HepG2 (cell line): ENCODE measurements around the gene CLPTM1. TPM values are rescaled to one million over a fixed set of nuclear protein-coding genes. Genes with fewer than 3 reads are reported as not detected.

Experiments
- ARHGAP35 ChIP-seq: sonication (generic); formaldehyde crosslinking; IDR thresholded peaks from 2 replicates; pipeline ENCODE4 v1.9.0; 2022; ENCODE audit warnings: mild to moderate bottlenecking, inconsistent platforms, moderate library complexity, missing genetic modification reagents, borderline replicate concordance
- ERF ChIP-seq: IDR thresholded peaks from 2 replicates; pipeline ENCODE4 v1.6.1; 2018; ENCODE audit warnings: missing biosample characterization, missing genetic modification reagents
- ETV6 ChIP-seq: sonication (generic); formaldehyde crosslinking; conservative IDR thresholded peaks from 2 replicates; pipeline ENCODE4 v1.4.0; 2020; ENCODE audit warnings: missing genetic modification reagents
- FOXK1 ChIP-seq: sonication (generic); formaldehyde crosslinking; IDR thresholded peaks from 2 replicates; pipeline ENCODE4 v1.4.0; 2020; ENCODE audit warnings: low read depth, missing genetic modification reagents, borderline replicate concordance
- GATAD1 ChIP-seq: IDR thresholded peaks from 2 replicates; pipeline ENCODE4 v1.6.1; 2016; ENCODE audit warnings: missing genetic modification reagents, missing compliant biosample characterization
- HBP1 ChIP-seq: IDR thresholded peaks from 2 replicates; pipeline ENCODE4 v1.6.1; 2016; ENCODE audit warnings: low read depth, control low read depth
- HMG20B ChIP-seq: conservative IDR thresholded peaks from 2 replicates; pipeline ENCODE4 v1.6.1; 2016; ENCODE audit warnings: missing genetic modification reagents, missing compliant biosample characterization
- HMGA1 ChIP-seq: sonication (generic); formaldehyde crosslinking; conservative IDR thresholded peaks from 2 replicates; pipeline ENCODE4 v1.4.0; 2020; ENCODE audit warnings: missing genetic modification reagents
- KDM3A ChIP-seq: IDR thresholded peaks from 2 replicates; pipeline ENCODE4 v1.6.1; 2018; ENCODE audit warnings: low read depth, missing compliant biosample characterization
- LCORL ChIP-seq, 2 experiments: fragments of 450-650 bp in 1 of 2; sonication (generic) in 1 of 2; formaldehyde crosslinking in 1 of 2; IDR thresholded peaks; 2 replicates each; pipeline versions ENCODE4 v1.5.0 to v1.6.1; 2017 to 2020; ENCODE audit warnings: antibody characterized with exemption in 1 of 2, missing genetic modification reagents in 1 of 2
- NR2F1 ChIP-seq, 2 experiments: fragments of 450-650 bp in 1 of 2; formaldehyde crosslinking in 1 of 2; IDR thresholded peaks; 2 replicates each; pipeline versions ENCODE4 v1.5.0 to v1.6.1; 2016 to 2020; ENCODE audit warnings: mild to moderate bottlenecking in 1 of 2, missing compliant biosample characterization in 1 of 2, missing genetic modification reagents in 1 of 2, moderate library complexity in 1 of 2
- NR3C1 ChIP-seq: sonication (generic); formaldehyde crosslinking; IDR thresholded peaks from 2 replicates; pipeline ENCODE4 v1.4.0; 2020; ENCODE audit warnings: missing genetic modification reagents
- PHF21A ChIP-seq: sonication (generic); formaldehyde crosslinking; IDR thresholded peaks from 2 replicates; pipeline ENCODE4 v1.5.0; 2020; ENCODE audit warnings: mild to moderate bottlenecking, missing genetic modification reagents
- SRSF9 ChIP-seq: fragments of 200-400 bp; formaldehyde crosslinking; IDR thresholded peaks from 2 replicates; pipeline ENCODE4 v1.6.1; 2018; ENCODE audit warnings: borderline replicate concordance, mild to moderate bottlenecking, low read depth, low read length; ENCODE audit not compliant: insufficient read depth, poor library complexity, severe bottlenecking
- TOPORS ChIP-seq: sonication (generic); formaldehyde crosslinking; IDR thresholded peaks from 2 replicates; pipeline ENCODE4 v1.8.0; 2023; ENCODE audit warnings: mild to moderate bottlenecking, missing genetic modification reagents
- ZBTB7B ChIP-seq: sonication (generic); formaldehyde crosslinking; IDR thresholded peaks from 2 replicates; pipeline ENCODE4 v1.4.0; 2020; ENCODE audit warnings: missing genetic modification reagents
- ZNF382 ChIP-seq: sonication (generic); formaldehyde crosslinking; IDR thresholded peaks from 2 replicates; pipeline ENCODE4 v1.5.0; 2020; ENCODE audit warnings: missing genetic modification reagents, mild to moderate bottlenecking, borderline replicate concordance
- ZNF441 ChIP-seq: sonication (generic); formaldehyde crosslinking; IDR thresholded peaks from 2 replicates; pipeline ENCODE4 v1.7.0; 2021; ENCODE audit warnings: missing genetic modification reagents, borderline replicate concordance
- ZNF652 ChIP-seq: IDR thresholded peaks from 2 replicates; pipeline ENCODE4 v1.6.1; 2016; ENCODE audit warnings: low read depth, borderline replicate concordance
- ZNF691 ChIP-seq: sonication (generic); formaldehyde crosslinking; IDR thresholded peaks from 2 replicates; pipeline ENCODE4 v1.4.0; 2020; ENCODE audit warnings: missing genetic modification reagents, low read depth, mild to moderate bottlenecking, borderline replicate concordance
- ZNF737 ChIP-seq: sonication (generic); formaldehyde crosslinking; IDR thresholded peaks from 2 replicates; pipeline ENCODE4 v1.5.0; 2020; ENCODE audit warnings: missing genetic modification reagents, mild to moderate bottlenecking, borderline replicate concordance
- ZNF792 ChIP-seq: IDR thresholded peaks from 2 replicates; pipeline ENCODE4 v1.6.1; 2016
- polyA plus RNA-seq, 8 experiments: library from polyadenylated mRNA; depleted of rRNA in 3 of 8; stranded (reverse) in 7 of 8; unstranded in 1 of 8; fragments of >200 nt; fragmentation: Illumina TruSeq in 4 of 8; extraction: Trizol in 4 of 8; gene quantifications; 2 replicates each; pipeline versions ENCODE4 v1.2.1 to v1.2.3, GENCODE V29; 2011 to 2016; ENCODE audit warnings: low read depth in 4 of 8, missing spikeins in 1 of 8, mixed read lengths in 1 of 8; ENCODE audit not compliant: insufficient read depth in 1 of 8
- total RNA-seq, 5 experiments: library from RNA; depleted of rRNA; stranded (reverse); fragments of >200 nt; fragmentation: Illumina TruSeq; extraction: Trizol; gene quantifications; 2 replicates each; pipeline ENCODE4 v1.2.3, GENCODE V29; 2016; ENCODE audit warnings: low read depth in 1 of 5
- TF ChIP-seq, protein P1 (sequence below): sonication (generic); formaldehyde crosslinking; IDR thresholded peaks from 2 replicates; pipeline ENCODE4 v1.4.0; 2020; ENCODE audit warnings: mild to moderate bottlenecking, missing genetic modification reagents, borderline replicate concordance

Gene CLPTM1
- total and polyA plus RNA-seq, 2 of the 13 experiments (the other 11 are each of a cell fraction or from before 2014, with no cell fraction given): 34.9 to 42.8 TPM

- TF ChIP-seq FOXK1 (peak; percentile 77; the same call in 1 of the 2 replicates), ZNF652 (CRISPR knock-in tag) (peak; percentile 75), HBP1 (CRISPR knock-in tag) (no peak), ZNF737 (CRISPR knock-in tag) (no peak), ZNF382 (CRISPR knock-in tag) (no peak), PHF21A (peak; percentile 50; the same call in 1 of the 2 replicates), SRSF9 (no peak), ZBTB7B (CRISPR knock-in tag) (no peak), NR2F1 (CRISPR knock-in tag; IDR thresholded peaks at IDR 0.05) (no peak), ZNF792 (CRISPR knock-in tag) (no peak), GATAD1 (CRISPR knock-in tag) (no peak), HMG20B (CRISPR knock-in tag) (no peak), KDM3A (no peak), ZNF691 (CRISPR knock-in tag) (no peak), TOPORS (CRISPR knock-in tag) (no peak), ZNF441 (no peak), ARHGAP35 (CRISPR knock-in tag) (no peak), NR3C1 (CRISPR knock-in tag) (no peak), LCORL (IDR thresholded peaks at IDR 0.05) (peak; percentile 42; the same call in 1 of the 2 replicates), LCORL (CRISPR knock-in tag; IDR thresholded peaks at IDR 0.05) (peak; percentile 70; the same call in 1 of the 2 replicates), ERF (CRISPR knock-in tag) (no peak), ETV6 (CRISPR knock-in tag) (no peak), HMGA1 (no peak)
- TF ChIP-seq, protein P1, sequence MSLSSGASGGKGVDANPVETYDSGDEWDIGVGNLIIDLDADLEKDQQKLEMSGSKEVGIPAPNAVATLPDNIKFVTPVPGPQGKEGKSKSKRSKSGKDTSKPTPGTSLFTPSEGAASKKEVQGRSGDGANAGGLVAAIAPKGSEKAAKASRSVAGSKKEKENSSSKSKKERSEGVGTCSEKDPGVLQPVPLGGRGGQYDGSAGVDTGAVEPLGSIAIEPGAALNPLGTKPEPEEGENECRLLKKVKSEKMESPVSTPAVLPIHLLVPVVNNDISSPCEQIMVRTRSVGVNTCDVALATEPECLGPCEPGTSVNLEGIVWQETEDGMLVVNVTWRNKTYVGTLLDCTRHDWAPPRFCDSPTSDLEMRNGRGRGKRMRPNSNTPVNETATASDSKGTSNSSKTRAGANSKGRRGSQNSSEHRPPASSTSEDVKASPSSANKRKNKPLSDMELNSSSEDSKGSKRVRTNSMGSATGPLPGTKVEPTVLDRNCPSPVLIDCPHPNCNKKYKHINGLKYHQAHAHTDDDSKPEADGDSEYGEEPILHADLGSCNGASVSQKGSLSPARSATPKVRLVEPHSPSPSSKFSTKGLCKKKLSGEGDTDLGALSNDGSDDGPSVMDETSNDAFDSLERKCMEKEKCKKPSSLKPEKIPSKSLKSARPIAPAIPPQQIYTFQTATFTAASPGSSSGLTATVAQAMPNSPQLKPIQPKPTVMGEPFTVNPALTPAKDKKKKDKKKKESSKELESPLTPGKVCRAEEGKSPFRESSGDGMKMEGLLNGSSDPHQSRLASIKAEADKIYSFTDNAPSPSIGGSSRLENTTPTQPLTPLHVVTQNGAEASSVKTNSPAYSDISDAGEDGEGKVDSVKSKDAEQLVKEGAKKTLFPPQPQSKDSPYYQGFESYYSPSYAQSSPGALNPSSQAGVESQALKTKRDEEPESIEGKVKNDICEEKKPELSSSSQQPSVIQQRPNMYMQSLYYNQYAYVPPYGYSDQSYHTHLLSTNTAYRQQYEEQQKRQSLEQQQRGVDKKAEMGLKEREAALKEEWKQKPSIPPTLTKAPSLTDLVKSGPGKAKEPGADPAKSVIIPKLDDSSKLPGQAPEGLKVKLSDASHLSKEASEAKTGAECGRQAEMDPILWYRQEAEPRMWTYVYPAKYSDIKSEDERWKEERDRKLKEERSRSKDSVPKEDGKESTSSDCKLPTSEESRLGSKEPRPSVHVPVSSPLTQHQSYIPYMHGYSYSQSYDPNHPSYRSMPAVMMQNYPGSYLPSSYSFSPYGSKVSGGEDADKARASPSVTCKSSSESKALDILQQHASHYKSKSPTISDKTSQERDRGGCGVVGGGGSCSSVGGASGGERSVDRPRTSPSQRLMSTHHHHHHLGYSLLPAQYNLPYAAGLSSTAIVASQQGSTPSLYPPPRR (CRISPR knock-in tag): no peak
These were observed 15.5 kb upstream of the CLPTM1 start (continued) for GRCh38 chr19:44939668-44940067.
